ENCODE data around the gene PRICKLE2. TPM values are rescaled to one million over a fixed set of nuclear protein-coding genes. Genes with fewer than 3 reads are reported as not detected.

PRICKLE2 gene
- total RNA-seq, 1 experiment from 2014 or later = 0.26 TPM

DNA sequence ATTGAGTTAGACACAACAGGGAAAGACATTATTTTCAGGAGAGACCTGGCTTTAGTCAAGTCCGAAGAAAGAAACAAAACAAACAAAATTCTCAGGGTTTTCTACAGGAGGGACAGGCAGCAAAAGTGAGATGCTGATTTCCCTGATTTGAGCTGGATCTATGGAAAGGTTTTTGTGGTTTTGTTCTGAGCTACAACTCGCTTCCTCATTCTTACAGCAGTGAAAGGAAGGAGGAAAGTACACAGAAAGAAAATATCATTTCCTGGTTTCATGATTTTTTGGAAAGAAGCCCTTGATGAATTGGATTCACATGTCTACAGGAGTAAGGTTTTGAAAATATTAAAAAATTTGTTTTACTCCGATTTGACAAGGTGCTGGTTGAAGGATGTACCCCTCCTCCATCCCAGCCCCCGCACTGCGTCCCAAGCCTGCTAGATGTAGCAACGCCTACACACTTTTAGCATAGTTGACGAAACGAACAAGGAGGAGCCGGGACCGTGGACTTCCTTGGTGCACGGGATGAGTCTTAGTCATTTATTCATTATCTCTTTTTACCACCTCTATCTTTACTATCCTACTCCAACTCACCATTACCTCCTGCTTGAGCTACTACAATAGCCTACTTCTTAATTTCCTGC, 10.8 kb downstream of the PRICKLE2 start:
- BruUV-seq (replicated peaks) = no TSS peak
- DNase-seq (ENCODE audit: low read depth, low spot score) (no peak), ATAC-seq (no peak)
- TF ChIP-seq TCF7L2 (IDR thresholded peaks at IDR 0.05; ENCODE audit: low read depth, low read length) (no peak), SIN3A (IDR thresholded peaks at IDR 0.05; ENCODE audit: borderline replicate concordance, insufficient read depth, low read depth, low read length) (no peak), POLR2AphosphoS5 (IDR thresholded peaks at IDR 0.05; ENCODE audit: low read depth, low read length) (no peak)
- TF ChIP-seq, protein P1, sequence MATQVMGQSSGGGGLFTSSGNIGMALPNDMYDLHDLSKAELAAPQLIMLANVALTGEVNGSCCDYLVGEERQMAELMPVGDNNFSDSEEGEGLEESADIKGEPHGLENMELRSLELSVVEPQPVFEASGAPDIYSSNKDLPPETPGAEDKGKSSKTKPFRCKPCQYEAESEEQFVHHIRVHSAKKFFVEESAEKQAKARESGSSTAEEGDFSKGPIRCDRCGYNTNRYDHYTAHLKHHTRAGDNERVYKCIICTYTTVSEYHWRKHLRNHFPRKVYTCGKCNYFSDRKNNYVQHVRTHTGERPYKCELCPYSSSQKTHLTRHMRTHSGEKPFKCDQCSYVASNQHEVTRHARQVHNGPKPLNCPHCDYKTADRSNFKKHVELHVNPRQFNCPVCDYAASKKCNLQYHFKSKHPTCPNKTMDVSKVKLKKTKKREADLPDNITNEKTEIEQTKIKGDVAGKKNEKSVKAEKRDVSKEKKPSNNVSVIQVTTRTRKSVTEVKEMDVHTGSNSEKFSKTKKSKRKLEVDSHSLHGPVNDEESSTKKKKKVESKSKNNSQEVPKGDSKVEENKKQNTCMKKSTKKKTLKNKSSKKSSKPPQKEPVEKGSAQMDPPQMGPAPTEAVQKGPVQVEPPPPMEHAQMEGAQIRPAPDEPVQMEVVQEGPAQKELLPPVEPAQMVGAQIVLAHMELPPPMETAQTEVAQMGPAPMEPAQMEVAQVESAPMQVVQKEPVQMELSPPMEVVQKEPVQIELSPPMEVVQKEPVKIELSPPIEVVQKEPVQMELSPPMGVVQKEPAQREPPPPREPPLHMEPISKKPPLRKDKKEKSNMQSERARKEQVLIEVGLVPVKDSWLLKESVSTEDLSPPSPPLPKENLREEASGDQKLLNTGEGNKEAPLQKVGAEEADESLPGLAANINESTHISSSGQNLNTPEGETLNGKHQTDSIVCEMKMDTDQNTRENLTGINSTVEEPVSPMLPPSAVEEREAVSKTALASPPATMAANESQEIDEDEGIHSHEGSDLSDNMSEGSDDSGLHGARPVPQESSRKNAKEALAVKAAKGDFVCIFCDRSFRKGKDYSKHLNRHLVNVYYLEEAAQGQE (IDR thresholded peaks at IDR 0.05; ENCODE audit: insufficient read depth in 1 of 2, low read depth in 2 of 2, low read length in 1 of 2) = no peak
- Histone ChIP-seq H3K27me3 (ENCODE audit: control insufficient read depth, insufficient read depth, low read length) (no peaks in the 10 kb centered on the region), H3K36me3 (ENCODE audit: control insufficient read depth, insufficient read depth, low read length) (no peaks in the 10 kb centered on the region), H3K27ac (ENCODE audit: low read length) (no peak overlapping the region), H3K4me3 (ENCODE audit: low read depth in 2 of 2, low read length in 2 of 2) (no peak overlapping the region), H3K4me1 (ENCODE audit: control insufficient read depth, insufficient read depth, low read length) (no peaks in the 10 kb centered on the region), H3K9me3 (ENCODE audit: control insufficient read depth, insufficient read depth, low read depth, low read length) (no peaks in the 10 kb centered on the region)
- intact Hi-C loops (cut with micrococcal nuclease; ENCODE audit: unreplicated experiment) = no loop called here
- in situ Hi-C loops (cut with HindIII; ENCODE audit: low pct_unique_long_range_greater_than_20kb, low sequenced_read_pairs) = no loop called here
- ChIA-PET POLR2A (no interaction called here), CTCF (no interaction called here)

DNA sequence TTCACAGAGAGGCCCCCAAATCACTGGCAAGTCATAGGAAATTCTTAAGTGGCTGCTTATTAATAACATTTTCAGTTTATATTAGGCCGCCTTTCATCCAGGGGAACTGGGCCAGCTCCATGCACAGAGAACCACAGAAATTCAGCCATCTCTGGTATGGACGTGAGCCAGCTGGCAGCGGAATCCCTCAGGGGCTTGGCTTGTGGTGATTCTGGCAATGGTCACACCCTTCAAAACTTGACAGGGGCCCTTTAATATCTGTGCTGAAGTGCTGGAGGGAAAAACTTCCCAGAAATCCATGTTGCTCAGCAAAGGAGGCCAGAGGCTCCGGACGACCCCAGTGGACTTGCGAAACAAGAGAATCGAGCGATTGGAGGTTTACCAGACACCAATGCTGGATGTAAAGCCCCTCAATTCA, 11.3 kb downstream of the PRICKLE2 start:
- in situ Hi-C loops (cut with HindIII; ENCODE audit: low pct_unique_long_range_greater_than_20kb, low sequenced_read_pairs) = no loop called here
- TF ChIP-seq, protein P2, sequence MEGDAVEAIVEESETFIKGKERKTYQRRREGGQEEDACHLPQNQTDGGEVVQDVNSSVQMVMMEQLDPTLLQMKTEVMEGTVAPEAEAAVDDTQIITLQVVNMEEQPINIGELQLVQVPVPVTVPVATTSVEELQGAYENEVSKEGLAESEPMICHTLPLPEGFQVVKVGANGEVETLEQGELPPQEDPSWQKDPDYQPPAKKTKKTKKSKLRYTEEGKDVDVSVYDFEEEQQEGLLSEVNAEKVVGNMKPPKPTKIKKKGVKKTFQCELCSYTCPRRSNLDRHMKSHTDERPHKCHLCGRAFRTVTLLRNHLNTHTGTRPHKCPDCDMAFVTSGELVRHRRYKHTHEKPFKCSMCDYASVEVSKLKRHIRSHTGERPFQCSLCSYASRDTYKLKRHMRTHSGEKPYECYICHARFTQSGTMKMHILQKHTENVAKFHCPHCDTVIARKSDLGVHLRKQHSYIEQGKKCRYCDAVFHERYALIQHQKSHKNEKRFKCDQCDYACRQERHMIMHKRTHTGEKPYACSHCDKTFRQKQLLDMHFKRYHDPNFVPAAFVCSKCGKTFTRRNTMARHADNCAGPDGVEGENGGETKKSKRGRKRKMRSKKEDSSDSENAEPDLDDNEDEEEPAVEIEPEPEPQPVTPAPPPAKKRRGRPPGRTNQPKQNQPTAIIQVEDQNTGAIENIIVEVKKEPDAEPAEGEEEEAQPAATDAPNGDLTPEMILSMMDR (IDR thresholded peaks at IDR 0.05) = no peak

DNA sequence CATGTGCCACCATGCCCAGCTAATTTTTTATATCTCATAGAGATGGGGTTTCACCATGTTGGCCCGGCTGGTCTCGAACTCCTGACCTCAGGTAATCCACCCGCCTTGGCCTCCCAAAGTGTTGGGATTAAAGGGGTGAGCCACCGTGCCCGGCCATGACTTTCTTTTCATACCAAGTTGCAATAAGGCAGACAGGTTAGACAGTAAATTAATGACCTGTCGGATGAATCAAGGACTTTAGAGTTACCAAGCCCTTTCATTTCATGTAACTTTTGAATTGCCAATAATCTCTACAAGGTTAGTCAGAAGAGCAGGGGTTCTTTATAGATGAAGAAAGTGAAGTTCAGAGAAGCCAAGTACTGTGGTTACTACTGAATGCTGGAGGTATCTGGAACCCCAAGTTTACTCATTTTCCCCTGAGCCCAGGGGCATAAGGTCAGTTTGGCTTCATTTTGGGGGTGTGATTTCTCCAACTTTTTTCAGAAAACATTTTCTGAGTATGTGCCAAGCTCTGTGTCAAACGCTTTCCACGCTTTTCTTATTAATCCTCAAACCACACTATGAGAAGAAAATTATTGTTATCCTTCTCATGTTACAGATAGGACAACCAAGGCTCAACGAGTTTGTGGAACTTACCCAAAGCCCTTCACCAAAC, 11.9 kb downstream of the PRICKLE2 start:
- in situ Hi-C loops (cut with HindIII; ENCODE audit: low pct_unique_long_range_greater_than_20kb, low sequenced_read_pairs) (no loop called here), intact Hi-C loops (cut with micrococcal nuclease; ENCODE audit: unreplicated experiment) (no loop called here)
- Histone ChIP-seq H3K9me3 (ENCODE audit: control insufficient read depth, insufficient read depth, low read depth, low read length) (no peaks in the 10 kb centered on the region), H3K27ac (ENCODE audit: low read length) (no peak overlapping the region), H3K4me3 (ENCODE audit: low read depth in 2 of 2, low read length in 2 of 2) (no peak overlapping the region), H3K27me3 (ENCODE audit: control insufficient read depth, insufficient read depth, low read length) (no peaks in the 10 kb centered on the region), H3K4me1 (ENCODE audit: control insufficient read depth, insufficient read depth, low read length) (no peaks in the 10 kb centered on the region), H3K36me3 (ENCODE audit: control insufficient read depth, insufficient read depth, low read length) (no peaks in the 10 kb centered on the region)
- no TSS peak for BruUV-seq (replicated peaks)
- POLR2A ChIA-PET = no interaction called here
- no peak for ATAC-seq
- TF ChIP-seq, protein P1 (IDR thresholded peaks at IDR 0.05; ENCODE audit: insufficient read depth in 1 of 2, low read depth in 2 of 2, low read length in 1 of 2) = no peak
- TF ChIP-seq, protein P2 (IDR thresholded peaks at IDR 0.05) = no peak
- TF ChIP-seq TCF7L2 (IDR thresholded peaks at IDR 0.05; ENCODE audit: low read depth, low read length) (no peak), POLR2AphosphoS5 (IDR thresholded peaks at IDR 0.05; ENCODE audit: low read depth, low read length) (no peak), SIN3A (IDR thresholded peaks at IDR 0.05; ENCODE audit: borderline replicate concordance, insufficient read depth, low read depth, low read length) (no peak)
- CTCF ChIA-PET = no interaction called here
- no peak for DNase-seq (ENCODE audit: low read depth, low spot score)

More for the DNA sequence above, 11.3 kb downstream of the PRICKLE2 start:
- CTCF ChIA-PET = no interaction called here
- H3K27ac ChIP-seq (ENCODE audit: low read length) = no peak overlapping the region
- POLR2A ChIA-PET = no interaction called here
- no peaks in the 10 kb centered on the region for H3K9me3 ChIP-seq (ENCODE audit: control insufficient read depth, insufficient read depth, low read depth, low read length)
- ATAC-seq (no peak), DNase-seq (ENCODE audit: low read depth, low spot score) (no peak)
- H3K4me3 ChIP-seq (ENCODE audit: low read depth in 2 of 2, low read length in 2 of 2) = no peak overlapping the region
- no TSS peak for BruUV-seq (replicated peaks)
- no peaks in the 10 kb centered on the region for H3K4me1 ChIP-seq (ENCODE audit: control insufficient read depth, insufficient read depth, low read length)
- no peaks in the 10 kb centered on the region for H3K36me3 ChIP-seq (ENCODE audit: control insufficient read depth, insufficient read depth, low read length)
- intact Hi-C loops (cut with micrococcal nuclease; ENCODE audit: unreplicated experiment) = no loop called here
- no peaks in the 10 kb centered on the region for H3K27me3 ChIP-seq (ENCODE audit: control insufficient read depth, insufficient read depth, low read length)
